Stromal cell of bone marrow (primary cell): ENCODE data around the gene KCNE1.
"Not testable (repeated sequence)": the region's sequence is repeated elsewhere in the genome, so short reads cannot be mapped to it uniquely, and the experiment has no call there.

Experiments used
- DNase-seq: peaks from one replicate; pipeline ENCODE4 v3.0.0-alpha.2; 2012; ENCODE audit warnings: low read depth

Gene KCNE1

DNA sequence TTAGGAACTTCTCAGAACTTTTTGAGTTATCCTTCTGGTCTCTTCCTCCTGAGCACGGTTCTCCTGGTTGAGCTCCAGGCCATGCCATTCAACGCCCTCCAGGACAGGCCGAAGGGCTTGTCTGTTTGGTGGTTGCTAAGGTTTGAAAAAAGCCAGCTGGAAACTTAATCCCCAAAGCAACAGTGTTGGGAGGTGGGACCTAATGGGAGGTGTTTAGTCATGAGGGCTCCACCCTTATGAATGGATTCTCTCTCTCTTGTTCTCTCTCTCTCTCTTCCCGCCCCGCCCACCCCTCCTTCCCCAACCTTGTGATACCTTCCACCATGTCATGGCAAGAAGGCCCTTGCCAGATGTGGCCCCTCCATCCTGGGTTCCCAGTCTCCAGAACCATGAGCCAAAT, 829 bp downstream of the KCNE1 start:
- no peak for DNase-seq

DNA sequence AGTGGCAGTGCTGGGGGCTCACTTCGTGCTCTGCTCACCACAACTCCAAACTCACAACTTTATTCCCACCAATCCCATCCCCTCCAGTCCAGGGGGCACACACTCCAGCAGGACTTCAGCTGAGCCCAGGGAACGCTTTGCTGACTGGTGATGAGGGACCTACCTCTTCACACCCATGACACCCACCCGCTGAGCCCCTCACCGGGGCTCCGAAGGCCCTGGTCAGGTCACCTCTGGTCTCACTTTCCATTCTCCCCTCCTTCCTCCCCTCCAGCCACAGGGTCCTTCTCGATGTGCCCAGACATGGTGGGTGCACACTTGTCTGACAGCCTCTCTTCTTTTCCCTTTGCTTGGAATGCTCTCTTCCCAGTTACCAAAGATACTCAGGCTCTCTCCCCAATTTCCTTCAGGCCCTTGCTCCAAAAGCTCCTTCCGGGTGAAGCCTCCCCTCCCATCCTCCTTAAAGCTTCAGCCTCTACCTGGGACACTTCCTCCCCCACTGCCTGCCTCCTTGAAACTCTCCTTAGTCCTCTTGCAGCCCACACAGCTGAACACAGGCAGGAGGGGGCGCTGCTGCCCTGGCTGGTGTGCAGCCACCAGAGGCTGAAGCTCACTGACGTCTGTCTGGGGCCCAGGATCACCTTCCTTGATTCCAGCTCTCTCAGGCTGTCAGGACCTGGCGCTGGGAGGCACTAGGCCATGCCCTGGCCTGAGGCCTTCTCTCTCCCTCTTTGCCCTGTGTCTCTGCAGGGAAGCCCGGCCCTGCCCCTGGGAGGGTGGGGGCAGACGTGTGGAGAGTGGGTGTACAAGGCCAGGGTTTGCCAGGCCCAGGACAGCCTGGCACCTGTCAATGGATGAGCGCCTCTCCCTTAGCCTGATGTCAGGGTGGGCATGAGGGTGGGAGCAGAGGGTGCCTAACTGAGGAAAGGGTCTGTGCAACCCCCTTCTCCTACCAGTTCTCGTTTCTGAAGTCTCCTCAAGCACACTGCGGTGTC, 1.6 kb downstream of the KCNE1 start:
- no peak for DNase-seq

DNA sequence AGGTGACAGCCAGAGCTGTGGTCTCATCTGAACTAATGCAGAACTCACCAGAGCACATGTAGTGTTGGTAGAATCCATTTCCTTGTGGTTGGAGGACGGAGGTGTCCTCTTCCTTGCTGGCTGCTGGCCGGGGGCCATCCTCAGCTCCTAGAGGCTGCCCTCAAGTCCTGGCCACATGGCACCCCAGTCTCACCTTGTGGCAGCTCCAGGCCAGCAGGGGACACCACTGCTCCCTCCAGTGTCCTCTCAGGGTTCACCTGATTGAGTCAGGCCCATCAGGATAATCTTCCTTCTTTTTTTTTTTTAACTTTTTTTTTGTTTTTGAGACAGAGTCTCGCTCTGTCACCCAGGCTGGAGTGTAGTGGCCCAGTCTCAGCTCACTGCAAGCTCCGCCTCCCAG, 2.9 kb downstream of the KCNE1 start:
- DNase-seq, result no peak

DNA sequence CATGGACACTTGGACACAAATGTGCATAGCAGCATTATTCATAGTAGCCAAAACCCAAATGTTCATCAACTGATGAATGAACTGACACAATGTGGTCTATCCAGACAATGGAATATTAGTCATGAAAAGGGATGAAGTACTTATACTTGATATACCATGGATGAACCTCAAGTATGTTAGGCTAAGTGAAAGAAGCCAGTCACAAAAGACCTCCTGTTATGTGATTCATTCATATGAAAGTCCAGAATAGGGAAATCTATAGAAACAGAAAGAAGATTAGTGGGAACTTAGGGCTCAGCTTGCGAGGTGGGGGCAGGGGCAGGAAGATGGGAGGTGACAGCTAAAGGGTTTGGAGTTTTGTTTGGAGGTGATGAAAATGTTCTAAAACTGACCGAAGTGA, 7.4 kb downstream of the KCNE1 start:
- DNase-seq, result no peak

DNA sequence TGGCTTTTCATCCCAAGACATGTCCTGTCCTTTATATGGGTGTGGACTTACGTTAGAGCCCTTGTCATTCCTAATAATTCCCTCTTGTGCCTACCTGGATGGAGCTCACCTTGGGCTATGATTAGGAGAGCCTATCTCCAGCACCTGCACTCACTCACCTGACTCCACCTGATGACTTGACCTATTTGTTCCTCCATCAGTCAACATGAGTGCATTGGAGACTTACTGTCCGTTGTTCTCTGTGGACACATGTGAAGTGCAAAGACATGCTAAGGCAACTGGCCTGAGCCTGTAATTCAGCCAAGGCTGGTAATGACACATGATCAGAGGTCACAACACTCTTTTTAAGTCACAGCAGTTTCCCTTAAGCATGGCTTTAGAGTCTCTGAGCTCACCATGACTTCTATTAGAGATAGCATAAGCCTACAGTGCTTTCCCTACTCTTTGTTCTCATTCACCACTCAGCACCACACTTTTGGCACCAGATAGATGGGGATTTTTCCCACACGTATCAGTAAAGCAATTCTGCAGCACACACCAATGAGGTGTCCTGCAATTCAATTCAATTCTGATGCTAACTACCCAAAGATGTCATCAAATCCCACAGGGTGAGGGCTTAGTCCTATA, 9.4 kb downstream of the KCNE1 start:
- no peak for DNase-seq

DNA sequence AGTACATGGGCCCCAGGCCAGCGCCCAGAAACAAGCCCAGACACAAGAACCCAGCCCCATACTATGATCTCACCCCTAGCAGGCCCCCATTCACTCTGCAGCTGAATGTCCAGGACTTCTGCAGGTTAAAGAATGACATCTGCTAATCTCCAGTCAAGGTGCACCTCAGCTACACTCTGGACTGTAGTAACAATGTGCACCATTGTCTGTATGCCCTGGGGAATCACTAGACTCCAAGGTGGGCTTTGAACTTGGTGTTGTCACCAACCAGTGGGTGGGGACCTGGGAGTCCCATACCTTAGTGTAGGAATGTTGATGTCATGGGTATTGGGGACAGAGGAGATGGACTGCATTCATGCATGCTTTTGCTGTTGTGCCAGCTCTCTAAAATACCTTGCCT, 10.3 kb downstream of the KCNE1 start:
- no peak for DNase-seq

DNA sequence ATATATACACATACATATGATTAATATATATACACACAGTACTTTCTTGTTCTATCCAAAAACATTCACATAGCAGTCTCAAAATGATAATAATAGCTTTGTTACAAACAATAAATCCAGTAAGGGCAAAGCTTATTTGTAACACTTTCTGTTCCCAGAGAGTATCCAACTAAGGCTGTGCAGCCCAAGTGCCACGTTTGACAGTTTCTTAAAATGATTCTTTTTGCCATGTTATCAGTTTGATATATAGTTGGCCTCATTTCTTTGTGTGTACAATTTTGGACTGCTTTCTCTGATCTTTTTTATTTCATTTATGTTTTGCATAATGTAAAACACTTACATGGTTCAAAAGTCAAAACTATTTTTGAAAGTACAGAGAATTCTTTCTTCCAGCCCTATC, 11.8 kb downstream of the KCNE1 start:
- DNase-seq, result no peak

DNA sequence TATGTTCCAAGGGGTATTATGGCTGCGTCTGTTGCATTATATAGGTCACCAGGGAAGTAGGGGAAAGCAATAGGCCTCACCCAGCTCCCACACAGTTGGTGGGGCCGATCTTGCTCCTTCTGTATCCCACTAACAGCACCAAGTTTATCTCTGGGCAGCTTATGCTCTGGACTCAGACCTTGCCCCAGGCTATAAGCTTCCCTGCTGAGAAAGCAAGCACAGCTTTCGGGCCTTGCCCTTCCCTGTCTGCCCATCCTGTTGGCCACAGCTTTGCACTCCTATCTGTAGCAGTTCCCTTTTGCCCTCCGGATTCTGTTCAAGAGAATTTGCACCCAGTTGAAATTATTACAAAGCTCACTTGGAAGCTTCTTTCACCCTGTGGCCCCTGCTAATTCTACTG, 12.9 kb downstream of the KCNE1 start:
- DNase-seq, result no peak

DNA sequence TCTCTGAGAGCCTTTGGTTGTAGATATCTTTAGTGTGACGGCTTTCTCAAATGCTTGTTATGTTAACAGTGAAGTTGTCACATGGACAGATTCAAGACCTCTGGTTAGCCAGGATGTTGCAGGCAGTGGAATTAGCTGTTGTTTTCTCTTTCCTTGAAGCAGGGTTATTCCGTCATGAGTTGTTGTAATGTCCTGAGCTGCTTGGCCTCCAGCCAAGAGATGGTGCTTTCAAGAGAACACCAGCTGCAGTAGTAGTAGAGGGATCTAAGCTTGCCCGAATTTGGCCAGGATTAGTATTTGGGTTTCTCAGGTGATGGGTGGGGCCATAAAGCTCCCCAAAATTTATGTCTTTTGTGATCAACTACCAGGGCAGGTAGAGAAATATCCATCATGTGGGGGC, 13.4 kb downstream of the KCNE1 start:
- DNase-seq, result no peak

DNA sequence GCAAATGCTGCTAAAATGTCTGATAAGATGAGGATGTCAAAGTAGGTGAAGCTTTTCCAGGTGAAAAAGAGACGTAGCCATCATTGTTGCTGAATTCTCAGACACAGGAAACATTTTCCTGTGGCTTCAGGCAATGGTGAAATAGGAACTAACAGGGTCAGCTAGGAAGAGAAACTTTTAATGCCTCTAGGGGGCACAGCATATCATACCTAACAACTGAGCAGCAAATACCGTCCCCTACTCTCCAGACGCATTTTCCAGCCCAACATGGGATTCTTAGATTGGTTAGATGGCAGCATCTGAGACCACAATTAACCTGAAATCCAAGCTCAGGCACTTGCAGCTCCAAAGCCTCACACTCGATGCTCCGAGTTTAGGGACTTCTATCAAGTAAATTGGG, 28.2 kb downstream of the KCNE1 start:
- DNase-seq, result not testable (repeated sequence)

DNA sequence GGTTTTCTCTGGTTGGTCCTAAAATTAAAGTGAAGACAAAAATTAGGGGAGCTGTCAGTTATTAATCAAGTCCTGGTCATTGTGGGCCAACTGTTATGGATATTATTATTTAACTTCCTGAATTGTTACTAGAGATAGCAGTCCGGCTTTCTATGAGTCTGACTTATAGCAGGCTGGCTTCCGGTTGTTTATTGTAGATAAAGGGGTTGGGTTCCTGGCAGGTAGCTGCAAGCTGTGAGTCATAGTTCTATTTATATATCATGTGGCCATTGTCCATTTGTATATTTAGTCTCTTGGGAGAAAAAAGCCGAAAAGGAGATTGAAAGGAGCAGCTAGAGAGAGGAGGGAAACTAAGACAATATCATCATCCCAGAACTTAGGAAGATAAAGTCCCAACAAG, 28.6 kb downstream of the KCNE1 start:
- not testable (repeated sequence) for DNase-seq

DNA sequence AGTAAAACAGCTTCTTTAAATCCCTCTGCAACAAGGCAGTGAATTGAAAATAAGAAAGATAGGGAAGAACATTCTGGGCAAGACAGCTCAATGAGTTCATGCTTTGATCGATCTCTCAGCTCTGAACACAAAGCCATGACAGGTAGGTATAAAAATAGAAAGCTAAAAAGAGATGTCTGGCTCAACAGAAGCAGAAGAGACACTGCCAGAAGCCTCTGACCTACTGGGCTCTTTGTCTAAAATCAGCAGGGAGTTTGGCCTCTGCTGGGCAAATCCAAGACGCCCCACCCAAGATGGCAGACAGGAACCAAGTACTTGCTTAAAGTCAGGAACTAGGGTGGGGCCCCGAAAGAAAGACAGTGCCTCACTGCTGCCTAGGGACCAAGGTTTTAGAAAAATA, 44.7 kb downstream of the KCNE1 start:
- DNase-seq, result not testable (repeated sequence)

DNA sequence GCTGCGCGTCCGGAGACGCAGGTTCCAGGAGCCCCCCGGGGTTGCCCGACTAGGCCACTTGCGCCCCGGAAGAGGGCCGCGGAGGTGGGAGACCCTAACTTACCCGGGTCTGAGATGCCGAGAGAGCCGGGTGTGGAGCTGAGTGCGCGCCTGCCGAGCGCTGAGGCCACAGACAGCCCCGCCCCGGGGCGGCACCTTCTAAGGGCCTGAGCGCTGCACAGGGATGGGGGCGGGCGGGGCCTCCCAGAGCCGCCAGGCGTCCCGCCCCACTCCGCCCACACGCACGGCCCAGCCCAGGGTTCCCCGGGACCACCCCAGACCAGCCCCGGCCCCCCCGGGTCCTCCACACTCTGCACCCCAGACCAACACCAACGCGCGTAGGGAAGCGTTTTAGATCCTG, 52.6 kb downstream of the KCNE1 start:
- not testable (repeated sequence) for DNase-seq

DNA sequence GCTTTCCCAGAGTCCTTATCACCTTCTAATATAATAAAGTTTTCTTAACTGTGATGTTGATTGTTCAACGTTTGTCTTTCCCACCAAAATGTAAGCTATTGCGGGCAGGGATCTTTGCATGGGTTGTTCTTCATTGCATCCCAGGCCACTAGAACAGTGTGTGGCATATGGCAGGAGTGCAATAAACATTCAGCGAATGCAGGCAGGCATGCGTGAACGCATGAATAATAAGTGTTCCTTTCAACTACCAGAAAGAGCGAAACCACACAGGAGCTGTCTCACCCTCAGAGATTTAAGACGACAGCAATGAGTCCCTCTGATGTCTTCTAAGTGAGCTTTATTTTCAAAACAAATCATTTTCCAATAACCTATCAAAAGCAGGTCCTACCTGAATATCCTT, 53.7 kb downstream of the KCNE1 start:
- not testable (repeated sequence) for DNase-seq

DNA sequence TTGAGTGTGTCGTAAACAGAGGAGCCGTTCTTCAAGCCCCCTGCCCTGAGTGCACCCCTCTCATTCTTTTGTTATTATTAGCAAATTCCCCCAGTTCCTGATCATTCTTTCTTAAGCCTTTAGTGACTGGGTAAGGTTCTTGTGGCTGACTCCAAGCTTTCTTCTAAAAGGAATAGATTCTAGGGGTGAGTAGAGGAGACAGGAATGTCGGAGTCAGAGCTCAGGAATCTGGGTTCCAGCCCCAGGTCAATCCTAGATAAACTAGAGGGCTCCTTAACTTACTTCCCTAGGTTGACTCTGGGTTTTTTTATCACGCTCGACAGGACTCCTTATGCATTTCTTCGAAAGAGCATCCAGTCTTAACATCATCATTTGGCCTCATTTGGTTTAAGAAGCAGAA, 55.8 kb downstream of the KCNE1 start:
- DNase-seq, result not testable (repeated sequence)

DNA sequence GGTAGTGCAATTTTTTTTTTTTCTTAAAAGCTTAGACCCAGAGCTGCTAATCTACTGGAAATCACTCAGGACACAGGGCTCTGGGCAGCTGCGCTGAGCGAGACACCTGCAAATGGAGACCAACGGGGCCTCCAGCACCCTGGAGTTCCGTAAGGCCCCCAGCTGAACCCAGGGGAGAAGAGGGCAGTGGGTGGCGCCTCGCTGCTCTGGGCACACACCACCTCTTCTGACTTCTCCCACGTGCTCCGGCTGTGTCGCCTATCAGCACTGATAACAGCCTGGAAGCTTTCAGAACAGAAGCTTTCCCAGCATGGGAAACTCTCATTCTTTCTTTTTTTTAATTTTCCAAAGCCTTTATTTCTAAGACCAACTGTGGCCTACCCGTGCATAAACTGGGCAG, 56.4 kb downstream of the KCNE1 start:
- DNase-seq, result not testable (repeated sequence)

DNA sequence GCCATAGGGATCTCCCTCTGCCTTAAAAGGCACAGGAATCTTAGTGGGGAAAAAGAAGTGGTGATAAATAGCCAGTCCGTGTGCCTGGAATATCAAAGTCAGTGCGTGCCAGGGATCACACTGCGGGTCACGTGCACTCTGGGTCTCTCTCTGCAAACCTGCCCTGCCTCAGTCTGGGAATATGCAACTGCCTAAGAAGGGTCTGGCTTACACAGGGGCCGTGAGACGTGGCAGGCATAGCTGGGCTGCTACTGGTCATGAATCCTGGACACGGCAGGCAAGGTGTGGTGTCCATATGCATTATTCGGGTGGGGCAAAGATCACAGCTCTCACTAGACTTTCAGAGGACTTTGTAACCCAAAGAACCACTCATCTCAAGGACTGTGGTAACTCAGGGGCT, 65.0 kb downstream of the KCNE1 start:
- not testable (repeated sequence) for DNase-seq

DNA sequence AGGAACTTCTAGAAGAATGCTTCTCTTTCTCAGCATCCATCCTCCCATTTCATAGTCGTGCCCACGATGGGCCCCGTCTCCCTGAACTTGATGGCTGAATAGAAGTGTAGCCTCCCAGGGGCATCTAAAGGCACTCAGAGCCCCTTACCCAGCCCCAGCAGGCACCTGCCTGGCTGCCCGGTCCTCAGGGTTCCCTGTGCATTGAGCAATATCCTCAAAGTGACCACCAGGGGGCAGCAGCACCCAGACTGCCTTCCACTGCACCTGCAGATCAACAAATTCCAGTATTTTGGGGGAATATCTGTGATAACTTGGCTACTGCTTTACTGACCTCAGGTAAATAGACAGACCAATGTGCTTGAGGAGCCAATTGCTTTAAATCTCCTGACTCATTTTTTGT, 68.5 kb downstream of the KCNE1 start:
- not testable (repeated sequence) for DNase-seq

DNA sequence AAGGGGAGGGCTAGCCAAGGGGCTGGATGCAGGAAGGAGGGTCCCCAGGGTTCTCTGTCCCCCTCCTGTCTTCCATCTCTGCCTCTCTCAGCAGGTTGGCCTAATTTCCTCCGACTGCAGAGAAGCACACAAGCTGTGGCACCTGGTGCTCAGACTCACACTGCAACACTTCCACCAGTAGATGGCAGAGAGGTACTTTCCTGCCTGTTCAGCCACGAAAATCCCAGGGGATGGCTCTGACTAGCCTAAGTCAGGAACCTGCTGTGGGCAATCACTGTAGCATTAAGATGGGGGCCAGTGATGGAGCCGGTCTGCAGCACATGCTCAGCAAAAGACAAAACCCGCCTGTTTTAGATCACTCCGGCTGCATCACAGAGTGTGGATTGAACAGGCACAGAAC, 82.3 kb downstream of the KCNE1 start:
- DNase-seq, result not testable (repeated sequence)

DNA sequence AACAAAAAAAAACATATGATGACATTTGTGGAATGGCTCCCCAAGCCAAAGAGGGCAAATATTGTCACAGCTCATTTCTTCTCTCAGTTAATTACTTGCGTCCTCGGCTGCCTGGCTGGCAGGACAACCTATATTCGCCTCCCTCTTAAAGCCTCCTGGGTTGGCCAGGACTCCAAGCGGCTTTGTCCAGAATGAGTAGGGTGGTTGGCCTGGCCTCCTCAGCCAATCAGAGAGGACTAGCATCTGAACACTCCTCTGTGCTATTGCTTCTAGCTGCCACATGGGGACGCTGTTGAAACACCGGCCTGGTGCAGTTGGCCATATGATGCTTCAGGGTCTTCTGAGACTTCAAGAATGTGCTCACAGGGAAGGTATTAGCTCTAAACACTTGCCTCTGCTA, 83.6 kb downstream of the KCNE1 start:
- not testable (repeated sequence) for DNase-seq

DNA sequence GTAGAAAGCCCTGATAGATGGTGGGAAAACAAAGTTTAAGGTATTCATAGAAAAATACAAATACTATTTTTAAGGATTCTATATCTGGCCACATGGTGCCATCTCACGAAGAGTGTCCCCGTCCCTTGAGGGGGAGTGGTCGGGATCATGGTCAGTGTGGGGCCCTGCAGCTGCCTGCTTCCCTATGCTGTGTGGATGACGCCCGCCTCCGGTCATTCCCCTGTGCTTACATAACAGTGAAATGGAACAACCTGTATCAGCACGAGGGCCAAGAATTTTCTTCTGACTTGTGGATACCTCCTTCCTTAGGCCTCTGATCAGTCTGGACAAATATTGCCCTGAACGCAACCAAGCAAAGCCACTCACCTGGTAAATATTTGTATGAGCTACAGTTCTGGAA, 84.7 kb downstream of the KCNE1 start:
- DNase-seq, result not testable (repeated sequence)

DNA sequence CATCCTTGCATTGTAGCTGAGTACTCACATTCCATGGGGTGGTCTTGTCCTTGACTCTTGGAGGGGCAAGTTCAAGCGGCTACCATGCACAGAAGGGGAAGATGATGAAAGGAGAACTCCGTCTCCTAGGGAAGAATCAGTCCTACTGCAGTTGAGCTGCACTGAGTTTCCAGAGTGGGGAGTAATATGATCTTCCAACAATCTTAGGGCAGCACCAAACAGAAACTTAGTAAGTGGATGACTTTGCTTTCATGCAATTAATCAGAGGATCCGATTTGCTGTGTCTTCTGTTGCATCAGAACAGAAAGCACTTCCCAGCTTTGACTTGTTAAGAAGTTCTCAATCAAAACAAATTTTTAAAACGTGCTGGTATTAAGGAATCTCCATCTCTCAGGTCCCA, 88.2 kb downstream of the KCNE1 start, which contains the start of gene SMIM34:
SMIM34 (minus strand) TSS at position 147 of the 400 bp plus-strand sequence; CDS start at position 35, 112 bp downstream.
- DNase-seq, result not testable (repeated sequence)

DNA sequence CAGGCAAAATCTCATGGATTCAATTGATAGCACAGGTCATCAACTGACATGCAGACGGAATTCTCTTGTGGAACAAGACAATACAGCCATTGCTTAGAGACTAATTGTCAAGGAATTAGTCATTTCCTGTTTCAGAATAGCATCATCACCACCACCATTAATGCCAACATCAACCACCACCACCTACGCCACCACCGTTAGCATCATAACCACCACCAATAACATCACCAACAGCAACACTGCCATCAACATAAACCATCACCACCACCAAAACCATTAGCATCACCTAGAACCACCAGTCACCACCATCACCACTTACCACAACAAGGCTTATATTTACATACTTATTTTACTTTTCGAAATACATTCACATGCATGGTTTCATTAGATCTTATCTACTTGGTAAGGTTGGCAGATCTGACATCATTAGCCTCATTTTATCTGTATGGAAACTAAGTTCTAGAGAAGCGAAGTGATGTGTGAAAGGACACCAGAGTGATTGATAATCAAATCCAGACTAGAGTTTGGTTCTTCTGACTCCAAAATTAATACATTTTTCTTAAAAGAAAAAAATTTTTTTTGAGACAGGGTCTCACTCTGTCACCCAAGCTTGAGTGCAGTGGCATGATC, 94.4 kb downstream of the KCNE1 start:
- not testable (repeated sequence) for DNase-seq
